Fibroblast of skin of left biceps (primary cell): ENCODE results near the gene KRT77.
"Not testable (repeated sequence)": the region's sequence is repeated elsewhere in the genome, so short reads cannot be mapped to it uniquely, and the experiment has no call there.

ENCODE experiments used
- DNase-seq, 2 experiments: peaks; one replicate each; pipeline ENCODE4 v3.0.0-alpha.2; 2013; ENCODE audit warnings: low read depth in 2 of 2

The KRT77 gene

DNA sequence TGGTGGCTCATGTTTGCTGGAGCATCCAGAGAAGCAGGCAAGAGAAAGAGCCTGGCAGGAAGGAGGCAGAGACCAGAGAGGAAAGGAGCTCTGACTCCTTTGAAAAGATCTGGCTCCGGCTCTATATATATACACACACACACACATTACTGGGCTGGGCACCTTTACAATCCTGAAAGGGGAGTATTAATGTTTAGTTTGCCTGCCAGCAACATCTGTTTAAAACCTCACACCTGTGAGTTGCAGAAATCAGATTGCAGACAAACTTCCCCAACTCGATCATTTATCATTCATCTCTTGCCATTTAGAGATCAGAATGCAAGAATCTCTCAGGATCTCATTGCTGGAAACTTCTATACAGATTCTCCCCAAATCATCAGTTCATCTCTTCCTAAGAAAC lies at the start of gene KRT77:
KRT77 (minus strand) TSS at position 101 of the 400 bp plus-strand sequence; CDS start at position 11, 90 bp downstream.
- no peak for DNase-seq

DNA sequence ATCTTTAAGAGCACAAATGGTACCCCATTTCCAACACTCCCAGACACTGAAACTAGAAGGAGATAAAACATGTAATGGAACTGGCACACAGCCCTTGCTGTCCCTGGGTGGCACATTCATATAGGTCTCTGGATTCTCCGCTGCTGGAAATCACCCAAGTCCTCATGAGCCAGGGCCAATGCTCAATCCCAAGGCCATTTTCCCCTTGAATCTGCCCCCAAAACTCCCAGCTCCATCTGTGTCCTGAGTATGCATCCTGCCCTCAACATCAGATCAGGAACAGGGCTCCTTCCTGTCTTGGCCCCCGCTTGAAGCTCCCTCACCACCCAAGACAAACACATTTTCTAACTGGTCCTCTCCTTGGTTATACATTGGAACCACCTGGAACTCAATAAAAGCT lies 49.2 kb upstream of the KRT77 start:
- DNase-seq: no peak

DNA sequence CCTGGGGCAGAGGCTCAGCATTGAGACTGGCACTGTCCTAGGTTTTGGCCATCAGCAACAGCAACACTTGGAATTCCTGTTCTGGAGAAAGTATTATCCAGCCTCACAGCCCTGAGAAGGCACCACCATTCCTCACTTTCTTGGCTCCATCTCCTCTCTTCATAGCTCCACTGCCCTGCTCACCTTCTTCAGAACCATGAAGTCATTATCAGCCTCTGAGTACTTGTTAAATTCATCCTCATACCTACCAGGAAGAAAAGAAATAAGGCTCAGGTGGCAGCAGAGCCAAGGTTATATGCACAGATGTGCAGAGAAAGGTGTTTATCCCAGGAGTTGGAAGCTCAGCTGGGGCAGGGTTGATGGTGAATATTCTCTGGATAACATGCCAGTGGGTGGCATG lies 48.5 kb upstream of the KRT77 start:
- no peak for DNase-seq

DNA sequence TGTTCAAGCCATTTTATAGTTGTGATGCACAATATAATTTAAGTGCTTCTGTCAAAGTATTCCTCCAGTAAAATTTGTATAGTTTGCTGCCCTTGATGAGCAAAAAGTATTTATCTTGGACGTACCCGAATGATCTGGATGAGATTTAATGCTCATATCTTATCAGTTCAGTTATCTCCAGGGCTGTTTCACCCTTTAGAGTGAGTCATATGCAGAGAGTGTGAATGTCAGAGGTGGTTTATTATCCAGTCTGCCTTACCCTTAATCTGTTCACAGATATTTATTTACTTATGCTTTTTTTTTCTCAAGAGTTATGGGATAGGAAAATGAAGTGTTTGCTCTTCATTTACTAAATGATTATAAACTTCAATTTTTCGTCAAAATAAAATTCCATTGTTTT lies 47.2 kb upstream of the KRT77 start:
- DNase-seq: not testable (repeated sequence)

DNA sequence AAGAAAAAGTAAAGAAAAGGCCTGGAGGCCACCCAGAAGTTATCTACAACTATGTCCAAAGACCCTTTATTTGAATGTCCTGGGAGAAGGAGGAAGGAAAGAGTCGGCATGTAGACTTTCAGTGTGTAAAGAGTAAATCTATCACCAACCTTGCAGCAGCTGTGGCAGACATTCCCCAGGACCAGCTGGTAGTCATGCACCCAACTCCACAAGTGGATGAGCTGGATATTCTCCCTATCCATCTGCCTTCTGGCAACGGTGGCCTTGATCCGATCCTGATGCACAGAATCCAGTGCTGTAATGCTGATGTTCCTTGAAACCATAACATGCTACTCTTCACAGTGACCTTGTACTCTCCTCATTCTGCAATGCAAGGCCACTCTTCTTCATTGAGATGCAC lies 46.5 kb upstream of the KRT77 start:
- no peak for DNase-seq

DNA sequence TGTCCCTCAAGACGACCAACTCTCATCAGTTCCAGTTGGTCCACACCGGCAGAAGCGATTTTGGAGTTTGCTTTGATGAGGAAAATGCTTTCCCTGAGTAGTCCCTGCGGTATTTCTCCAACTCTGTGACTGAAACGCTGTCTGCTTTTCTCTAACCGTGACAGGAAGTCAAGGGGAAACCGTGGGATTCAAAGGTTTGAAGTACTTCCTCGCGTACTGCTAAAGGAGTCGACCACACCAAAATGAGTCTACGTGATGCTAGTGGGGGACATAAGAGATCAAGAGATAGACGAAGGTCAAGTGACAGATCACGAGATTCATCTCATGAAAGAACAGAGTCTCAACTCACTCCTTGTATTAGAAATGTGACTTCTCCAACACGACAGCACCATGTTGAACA lies 45.3 kb upstream of the KRT77 start:
- DNase-seq: no peak

DNA sequence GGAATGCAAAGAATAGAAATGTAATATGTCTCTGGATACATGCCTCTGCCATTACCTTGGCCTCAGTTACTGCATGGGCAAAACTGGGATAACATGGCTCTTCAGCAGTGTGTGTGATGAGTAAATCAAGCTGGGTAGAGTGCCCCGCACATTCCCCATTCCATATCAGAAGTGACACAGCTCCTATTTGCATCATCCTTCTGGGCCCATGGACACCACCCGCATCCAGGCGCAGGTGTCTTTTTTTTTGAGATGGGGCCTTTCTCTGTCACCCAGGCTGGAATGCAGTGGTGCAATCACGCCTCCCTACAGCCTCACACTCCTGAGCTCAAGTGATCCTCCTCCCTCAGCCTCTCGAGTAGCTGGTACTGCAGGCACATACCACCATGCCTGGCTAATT lies 42.2 kb upstream of the KRT77 start:
- DNase-seq: no peak

DNA sequence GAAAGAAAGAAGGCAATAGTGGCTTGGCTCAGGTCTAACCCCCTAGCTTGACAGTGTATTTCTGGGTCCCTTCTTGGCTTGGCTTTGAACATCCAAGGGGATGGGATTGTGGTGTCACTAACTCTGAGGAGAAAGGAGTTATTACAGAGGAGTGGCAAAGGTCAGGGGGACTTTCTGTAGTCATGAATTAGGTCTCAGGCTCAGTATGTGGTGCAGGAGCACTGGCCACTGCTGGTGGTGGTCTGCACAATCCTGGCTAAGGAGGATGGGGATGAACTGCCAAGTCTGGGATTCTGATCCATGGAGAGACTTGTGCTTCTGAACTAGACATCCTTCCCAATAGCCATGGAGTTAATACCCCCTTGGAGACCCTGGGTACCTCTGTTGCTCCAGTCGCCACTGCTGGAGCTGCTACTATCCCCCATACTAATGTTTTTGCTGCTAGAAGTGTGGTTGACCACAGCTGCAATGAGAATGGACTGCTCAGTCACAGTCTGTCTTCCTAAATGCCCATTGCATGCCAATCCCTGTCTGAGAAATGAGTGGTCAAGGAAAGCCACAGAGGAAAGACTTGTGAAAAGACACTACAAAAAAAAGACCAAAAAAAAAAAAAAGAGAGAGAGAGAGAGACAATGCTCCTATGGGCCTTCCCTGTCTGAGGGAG lies 41.3 kb upstream of the KRT77 start:
- DNase-seq: no peak

DNA sequence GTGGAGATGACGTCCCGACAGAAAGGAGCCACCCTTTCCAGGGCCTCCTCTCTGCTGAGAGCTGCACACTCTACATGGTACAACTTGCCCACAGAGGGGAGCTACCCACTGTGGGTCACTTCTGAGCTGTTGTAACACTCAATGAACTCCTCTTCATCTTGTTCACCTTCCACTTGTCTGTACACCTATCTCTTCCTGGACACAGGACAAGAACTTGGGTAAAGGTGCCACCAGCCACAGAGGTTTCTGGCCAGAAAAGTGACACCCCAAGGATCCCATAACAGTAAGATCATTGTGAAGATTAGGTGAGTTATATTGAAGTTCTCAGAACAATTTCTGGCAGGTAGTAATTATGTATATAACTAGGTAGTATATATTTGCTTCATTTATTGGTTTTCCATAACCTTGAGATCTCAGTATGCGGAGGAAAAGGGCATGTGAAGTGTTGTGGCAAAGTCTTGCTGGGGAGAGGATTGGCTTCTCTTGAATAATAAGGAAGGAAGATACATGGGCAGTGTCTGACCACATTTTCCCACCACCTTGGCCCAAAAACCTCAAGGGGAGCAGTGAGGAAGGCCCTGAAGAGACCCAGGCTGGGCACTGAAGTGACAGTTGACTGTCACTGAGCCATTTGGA lies 39.6 kb upstream of the KRT77 start:
- no peak for DNase-seq

DNA sequence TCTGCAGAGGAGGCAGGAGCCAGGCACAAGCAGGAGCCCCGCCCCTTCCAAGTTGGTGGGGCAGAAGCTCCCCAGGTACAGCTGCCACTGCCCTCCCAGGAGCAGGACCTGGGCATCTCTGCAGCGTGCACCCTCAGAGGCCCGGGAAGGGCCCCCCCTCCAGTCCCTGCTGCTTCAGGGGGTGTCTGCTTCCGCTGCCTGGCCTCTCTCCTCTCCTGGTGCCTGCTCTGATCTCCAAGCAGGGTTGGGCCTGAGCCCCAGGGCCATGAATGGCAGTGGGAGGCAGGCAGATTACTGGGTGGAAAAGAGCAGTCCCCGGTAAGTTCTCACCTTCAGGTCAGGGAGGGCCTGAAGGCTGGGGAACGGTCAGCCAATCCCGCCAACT lies 38.9 kb upstream of the KRT77 start:
- no peak for DNase-seq

DNA sequence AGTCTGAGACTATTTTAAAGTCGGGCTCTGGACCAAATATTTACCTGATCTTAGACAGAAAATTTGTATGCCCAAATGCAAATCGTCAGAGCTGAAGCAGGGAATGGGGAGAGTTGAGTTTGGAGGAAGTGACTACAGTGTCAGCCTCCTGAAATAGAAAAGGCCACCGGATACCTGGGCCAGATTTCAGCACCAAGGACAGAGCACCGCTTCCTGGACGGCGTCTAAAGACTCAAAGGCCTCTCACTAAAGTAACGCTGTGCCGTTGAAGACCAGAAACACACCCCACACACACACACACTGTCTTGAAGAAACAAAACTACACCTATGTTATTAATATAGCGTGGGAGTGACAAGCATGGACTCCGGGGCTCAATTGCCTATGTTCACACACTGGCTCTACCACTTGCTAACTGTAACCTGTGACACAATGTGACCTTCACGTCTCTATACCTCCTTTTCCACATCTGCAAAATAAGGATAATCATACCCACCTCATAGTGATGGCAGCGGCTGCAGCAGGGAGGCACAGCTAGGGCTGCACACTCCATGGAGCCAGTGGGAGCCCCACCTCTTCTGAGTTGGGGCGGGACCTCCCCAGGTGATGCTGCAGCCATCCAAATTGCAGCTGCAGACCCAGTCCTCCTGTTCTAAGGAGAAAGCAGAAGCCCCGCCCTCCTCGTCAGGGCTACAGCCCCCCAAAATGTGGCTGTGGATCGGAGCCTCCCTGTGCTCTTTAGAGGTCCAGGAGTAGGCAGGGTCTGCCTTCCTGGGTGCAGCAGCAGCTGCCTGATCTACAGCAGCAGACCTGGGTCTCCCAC lies 38.3 kb upstream of the KRT77 start:
- peak; percentile 9 to 13 for DNase-seq

DNA sequence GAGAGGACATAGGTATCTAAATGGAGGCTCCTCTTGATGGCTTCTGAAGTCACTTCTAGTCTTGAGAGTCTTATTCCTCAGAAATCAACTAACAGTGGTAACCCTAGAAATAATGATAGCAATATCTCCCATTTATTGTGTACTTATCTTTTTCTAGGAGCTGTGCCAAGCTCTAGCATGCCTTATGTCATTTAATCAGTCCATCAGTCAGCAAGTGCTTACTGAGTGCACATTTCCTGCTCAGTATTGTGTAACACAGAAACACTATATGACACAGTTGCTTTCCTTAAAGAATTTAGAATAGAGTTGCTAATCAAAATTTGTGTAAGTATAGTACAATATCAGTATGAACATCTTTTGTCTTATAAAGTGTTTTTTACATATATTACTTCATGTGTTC lies 37.3 kb upstream of the KRT77 start:
- DNase-seq: no peak

DNA sequence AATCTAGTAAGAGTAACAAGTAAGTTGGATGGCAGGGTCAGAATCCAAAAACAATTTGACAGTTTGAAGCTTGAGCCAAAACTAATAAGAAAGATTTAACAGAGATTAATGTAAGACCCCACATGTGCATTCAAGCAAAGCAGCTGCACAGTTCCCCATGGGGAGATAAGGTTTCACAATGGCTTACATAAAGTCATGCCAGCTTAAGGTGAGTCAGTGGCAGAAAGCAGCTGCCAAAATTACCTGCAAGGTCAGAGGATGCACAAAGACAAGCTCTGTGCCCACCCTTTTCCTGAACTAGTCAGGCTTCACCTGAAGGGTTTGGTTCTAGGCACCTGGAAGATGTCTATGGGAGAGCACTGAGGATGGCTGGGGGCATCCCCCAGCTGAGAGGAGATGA lies 36.6 kb upstream of the KRT77 start:
- DNase-seq: no peak

DNA sequence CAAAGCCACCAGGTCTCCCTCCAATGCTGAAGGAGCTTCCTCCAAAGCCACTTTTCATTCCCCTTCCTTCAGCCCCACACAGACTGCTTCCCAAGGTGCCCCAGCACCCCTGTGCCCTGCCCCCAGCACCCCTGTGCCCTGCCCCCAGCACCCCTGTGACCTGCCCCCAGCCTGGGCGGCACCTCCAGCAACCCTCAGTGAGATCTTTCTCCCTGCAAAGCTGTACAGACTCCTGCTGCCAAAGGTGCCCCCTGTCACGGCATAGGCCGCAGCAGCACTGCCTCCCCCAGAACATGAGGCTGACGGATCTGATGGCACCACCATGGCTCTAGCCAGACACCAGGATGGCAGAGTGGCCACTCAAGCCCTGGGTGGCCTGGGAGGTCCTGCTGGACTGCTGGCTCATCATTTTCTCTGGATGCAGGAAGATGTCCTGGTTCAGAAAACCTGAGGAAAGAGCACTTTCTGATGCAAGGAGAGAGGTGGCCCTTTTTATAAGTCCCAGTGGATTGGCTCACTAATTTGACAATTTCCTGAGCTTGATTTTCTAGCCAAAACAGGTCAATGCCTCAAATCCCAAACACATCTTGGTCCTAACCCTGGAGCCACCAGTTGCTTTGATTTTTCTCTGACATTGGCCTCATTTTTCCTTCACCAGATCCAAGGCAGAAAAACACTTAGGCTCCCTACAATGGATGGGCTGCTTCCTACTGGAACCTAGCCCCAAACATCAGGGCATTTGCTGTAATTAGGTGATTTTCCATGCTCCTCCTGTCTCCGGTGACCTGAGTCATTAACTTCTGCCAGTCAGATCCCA lies 32.7 kb upstream of the KRT77 start:
- no peak for DNase-seq

DNA sequence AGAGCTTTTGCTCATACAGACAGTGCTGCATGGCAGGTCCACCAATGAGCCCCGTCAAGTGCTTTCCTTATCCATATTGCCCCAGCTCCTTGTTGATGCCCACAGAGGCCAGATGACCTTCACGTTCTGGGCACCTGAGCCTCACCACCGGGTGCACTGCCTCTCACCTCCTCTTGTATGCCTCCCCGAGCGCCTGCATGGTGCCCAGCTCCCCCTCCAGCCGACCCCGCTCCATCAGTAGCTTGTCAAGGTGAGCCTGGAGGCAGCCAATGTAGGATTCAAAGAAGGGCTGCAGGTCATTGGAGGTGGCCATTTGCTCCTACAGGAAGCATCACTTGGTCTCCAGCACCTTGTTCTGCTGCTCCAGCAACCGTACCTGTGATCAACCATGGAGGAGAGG lies 31.8 kb upstream of the KRT77 start:
- DNase-seq: no peak

DNA sequence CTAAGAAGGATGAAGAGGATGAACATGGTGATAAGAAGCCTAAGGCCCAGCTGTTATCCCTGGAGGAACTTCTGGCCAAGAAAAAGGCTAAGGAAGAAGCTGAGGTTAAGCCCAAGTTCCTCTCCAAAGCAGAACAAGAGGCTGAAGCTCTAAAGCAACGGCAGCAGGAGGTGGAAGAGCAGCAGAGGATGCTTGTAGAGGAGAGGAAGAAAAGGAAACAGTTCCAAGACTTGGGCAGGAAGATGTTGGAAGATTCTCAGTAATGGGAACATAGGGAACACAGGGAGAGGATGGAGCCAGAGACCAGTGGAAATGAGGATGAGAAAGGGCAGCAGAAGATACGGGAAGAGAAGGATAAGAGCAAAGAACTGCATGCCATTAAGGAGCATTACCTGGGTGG lies 27.5 kb upstream of the KRT77 start:
- DNase-seq: no peak

DNA sequence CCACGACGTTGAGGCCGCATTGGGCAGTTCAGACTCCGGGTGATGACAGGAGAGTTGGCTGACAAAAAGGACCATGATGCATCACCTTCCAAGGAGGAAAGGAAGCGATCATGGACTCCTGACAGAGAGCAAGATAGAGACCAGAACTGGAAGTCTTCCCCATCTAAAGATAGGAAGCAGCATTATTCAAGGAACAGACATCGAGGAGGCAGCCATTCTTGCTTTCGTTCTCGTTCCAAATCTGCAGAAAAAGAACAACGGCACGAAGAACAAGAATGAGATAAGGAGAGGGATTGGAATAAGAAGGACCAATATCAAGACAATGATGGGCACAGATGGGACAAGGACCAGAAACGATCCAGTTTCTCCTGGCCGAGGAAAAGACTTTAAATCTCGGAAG lies 27.1 kb upstream of the KRT77 start:
- DNase-seq: no peak

DNA sequence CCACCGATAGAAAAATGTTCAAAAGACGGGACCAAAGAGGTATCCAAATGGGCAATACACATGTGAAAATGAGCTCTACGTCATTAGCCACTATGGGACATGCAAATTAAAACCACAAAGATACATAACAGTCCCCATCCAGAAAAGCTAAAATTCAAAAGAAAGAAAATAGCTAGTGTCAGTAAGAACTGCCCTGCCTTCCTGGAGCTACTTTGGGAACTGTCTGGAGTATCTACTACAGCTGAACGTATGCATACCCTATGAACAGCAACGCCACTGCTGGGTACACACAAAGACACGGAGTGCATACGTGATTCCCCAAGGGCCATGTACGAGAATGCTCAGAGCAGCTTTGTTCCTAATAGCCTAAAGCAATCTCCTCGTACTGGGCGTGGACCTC lies 25.8 kb upstream of the KRT77 start:
- DNase-seq: no peak

DNA sequence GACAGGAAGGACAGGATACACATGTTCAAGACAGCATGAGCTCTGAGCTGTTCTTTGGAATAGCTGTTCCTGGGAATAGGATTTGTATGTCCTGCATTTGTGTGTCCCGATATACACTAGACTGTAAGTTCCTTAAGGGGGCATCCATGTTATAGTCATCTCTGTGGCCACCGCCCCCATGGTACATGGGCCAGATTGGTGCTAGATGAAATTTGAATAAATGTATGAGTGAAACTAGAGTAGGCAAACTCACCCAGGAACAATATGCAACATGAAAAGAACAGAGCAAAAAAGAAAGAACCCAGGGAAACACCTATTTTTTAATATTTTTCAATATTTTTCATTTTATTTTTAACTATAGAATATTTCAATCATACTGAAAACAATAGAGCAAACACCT lies 25.1 kb upstream of the KRT77 start:
- DNase-seq: no peak

DNA sequence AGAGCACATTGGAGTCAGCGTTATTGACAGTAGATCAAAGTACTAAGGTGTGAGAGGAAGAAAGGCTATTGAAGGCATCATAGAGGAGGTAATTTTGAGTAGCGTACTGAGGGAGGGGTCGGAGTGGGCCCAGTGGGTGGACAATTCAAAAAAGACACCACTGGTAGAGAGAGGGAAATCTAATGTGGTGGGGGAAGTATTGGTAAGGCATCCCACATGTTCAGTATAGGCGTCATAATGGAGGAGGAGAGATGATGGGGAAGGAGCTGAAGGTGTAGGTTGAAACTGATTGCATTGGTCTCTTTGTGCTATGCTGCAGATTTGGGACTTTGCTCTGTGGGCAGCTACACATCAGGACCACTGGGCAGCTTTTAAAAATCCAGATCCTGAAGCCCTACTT lies 23.7 kb upstream of the KRT77 start:
- DNase-seq: no peak

DNA sequence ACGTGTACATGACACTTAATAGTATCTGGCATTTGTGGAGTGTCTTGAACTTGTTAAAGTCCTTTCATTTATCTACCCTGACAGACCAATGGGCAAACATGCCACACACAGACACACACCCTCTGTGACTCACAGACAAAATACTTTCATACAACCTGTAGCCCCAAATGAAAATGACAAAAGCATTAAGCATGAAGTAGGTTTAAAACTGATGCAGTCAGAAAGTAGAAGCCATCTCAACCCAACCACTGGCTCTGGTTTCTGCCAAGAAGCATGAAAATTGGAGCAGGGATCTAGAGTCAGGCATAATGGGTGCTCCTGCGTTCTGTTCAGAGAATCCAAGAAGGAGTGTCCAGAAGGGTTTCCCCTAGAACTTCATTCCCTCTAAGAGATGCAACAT lies 23.1 kb upstream of the KRT77 start:
- DNase-seq: no peak

DNA sequence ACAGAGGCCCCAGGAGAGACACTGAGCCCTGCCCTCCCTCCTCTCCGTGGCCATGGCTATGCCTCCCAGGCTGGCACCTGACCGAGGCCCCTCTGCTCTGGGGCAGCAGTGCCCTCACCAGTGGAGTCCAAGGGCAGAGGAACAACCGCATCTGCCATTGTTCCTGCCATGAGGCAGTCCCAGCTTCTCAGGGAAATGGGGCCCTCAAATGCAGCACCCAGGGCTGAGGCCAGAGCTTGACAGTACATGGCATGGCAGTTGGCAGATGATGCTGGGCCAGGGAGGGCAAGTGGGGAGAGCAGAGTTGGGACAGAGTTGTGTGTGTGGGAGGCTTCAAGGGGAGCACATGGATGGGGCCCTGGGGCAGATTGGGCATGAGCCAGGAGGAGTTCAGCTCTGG lies 21.1 kb upstream of the KRT77 start:
- no peak for DNase-seq
